Liver (tissue), 9 donors: Measurements from ENCODE around the gene DGCR2. TPM values are rescaled to one million over a fixed set of nuclear protein-coding genes. Genes with fewer than 3 reads are reported as not detected.

ENCODE experiments used
- DNase-seq: peaks from one replicate; pipeline ENCODE4 v3.0.0-alpha.2; 2017; ENCODE audit warnings: low spot score
- H3K27ac ChIP-seq, 2 donors: one replicate each; pipeline ENCODE4 v1.7.0; 2013; ENCODE audit warnings: inconsistent platforms in 2 of 2, low read length in 2 of 2, control low read depth in 1 of 2, low read depth in 1 of 2, mild to moderate bottlenecking in 1 of 2
- H3K27me3 ChIP-seq, 4 donors: one replicate each; pipeline versions ENCODE4 v1.6.1 to v1.7.0; 2013; ENCODE audit warnings: low read length in 3 of 4, inconsistent platforms in 1 of 4, mild to moderate bottlenecking in 1 of 4, moderate library complexity in 1 of 4; ENCODE audit not compliant: control insufficient read depth in 4 of 4, insufficient read depth in 4 of 4
- H3K36me3 ChIP-seq, 4 donors: one replicate each; pipeline versions ENCODE4 v1.6.1 to v1.7.0; 2013; ENCODE audit warnings: low read length in 3 of 4, mild to moderate bottlenecking in 3 of 4, low read depth in 1 of 4, moderate library complexity in 1 of 4; ENCODE audit not compliant: control insufficient read depth in 4 of 4, insufficient read depth in 3 of 4
- H3K4me1 ChIP-seq, 4 donors: one replicate each; pipeline versions ENCODE4 v1.6.1 to v1.7.0; 2013; ENCODE audit warnings: low read length in 3 of 4, mild to moderate bottlenecking in 3 of 4, moderate library complexity in 1 of 4; ENCODE audit not compliant: control insufficient read depth in 4 of 4, insufficient read depth in 4 of 4
- H3K4me3 ChIP-seq, 3 donors: one replicate each; pipeline versions ENCODE4 v1.6.1 to v1.7.0; 2013; ENCODE audit warnings: low read length in 3 of 3, control low read depth in 1 of 3, low read depth in 1 of 3, mild to moderate bottlenecking in 1 of 3
- H3K9ac ChIP-seq, 2 donors: one replicate each; pipeline ENCODE4 v1.7.0; 2013; ENCODE audit warnings: low read length in 2 of 2, mild to moderate bottlenecking in 2 of 2, moderate library complexity in 2 of 2, control low read depth in 1 of 2, low read depth in 1 of 2
- H3K9me3 ChIP-seq, 4 donors: one replicate each; pipeline versions ENCODE4 v1.6.1 to v1.7.0; 2013; ENCODE audit warnings: low read length in 3 of 4; ENCODE audit not compliant: control insufficient read depth in 4 of 4
- CTCF ChIP-seq: fragments of 150-350 bp; IDR thresholded peaks from 2 replicates; pipeline ENCODE4 v1.5.1; 2017; ENCODE audit warnings: improper control_type of control experiment, low read depth, low read length; ENCODE audit not compliant: missing input control
- EGR1 ChIP-seq, 2 donors: IDR thresholded peaks; 2 replicates each; pipeline ENCODE4 v1.6.1; 2016 to 2018; ENCODE audit warnings: antibody characterized with exemption in 2 of 2, low read depth in 2 of 2
- FOXA1 ChIP-seq: IDR thresholded peaks from 2 replicates; pipeline ENCODE4 v1.6.1; 2016; ENCODE audit warnings: antibody characterized with exemption
- FOXA2 ChIP-seq: IDR thresholded peaks from 2 replicates; pipeline ENCODE4 v1.6.1; 2016; ENCODE audit warnings: antibody characterized with exemption
- GABPA ChIP-seq, 2 donors: IDR thresholded peaks in 1 of 2; conservative IDR thresholded peaks in 1 of 2; 2 replicates each; pipeline ENCODE4 v1.6.1; 2016; ENCODE audit warnings: antibody characterized with exemption in 2 of 2, mild to moderate bottlenecking in 1 of 2, moderate library complexity in 1 of 2
- HNF4A ChIP-seq, 2 donors: conservative IDR thresholded peaks; 2 replicates each; pipeline ENCODE4 v1.6.1; 2016; ENCODE audit warnings: antibody characterized with exemption in 2 of 2, mild to moderate bottlenecking in 2 of 2
- HNF4G ChIP-seq: IDR thresholded peaks from 2 replicates; pipeline ENCODE4 v1.6.1; 2016; ENCODE audit warnings: antibody characterized with exemption
- JUND ChIP-seq, 2 donors: IDR thresholded peaks; 2 replicates each; pipeline ENCODE4 v1.6.1; 2016; ENCODE audit warnings: antibody characterized with exemption in 2 of 2
- MAX ChIP-seq: IDR thresholded peaks from 2 replicates; pipeline ENCODE4 v1.6.1; 2016; ENCODE audit warnings: antibody characterized with exemption
- NR2F2 ChIP-seq: IDR thresholded peaks from 2 replicates; pipeline ENCODE4 v1.6.1; 2016; ENCODE audit warnings: antibody characterized with exemption
- RAD21 ChIP-seq, 2 donors: IDR thresholded peaks; 2 replicates each; pipeline ENCODE4 v1.6.1; 2016; ENCODE audit warnings: antibody characterized with exemption in 2 of 2, mild to moderate bottlenecking in 2 of 2
- RXRA ChIP-seq, 2 donors: IDR thresholded peaks; 2 replicates each; pipeline ENCODE4 v1.6.1; 2017 to 2018; ENCODE audit warnings: antibody characterized with exemption in 2 of 2, mild to moderate bottlenecking in 1 of 2
- SP1 ChIP-seq: IDR thresholded peaks from 2 replicates; pipeline ENCODE4 v1.6.1; 2018; ENCODE audit warnings: antibody characterized with exemption, mild to moderate bottlenecking
- TAF1 ChIP-seq: conservative IDR thresholded peaks from 2 replicates; pipeline ENCODE4 v1.6.1; 2016; ENCODE audit warnings: antibody characterized with exemption, mild to moderate bottlenecking
- YY1 ChIP-seq: IDR thresholded peaks from 2 replicates; pipeline ENCODE4 v1.6.1; 2016; ENCODE audit warnings: antibody characterized with exemption, mild to moderate bottlenecking
- ZBTB33 ChIP-seq: IDR thresholded peaks from 2 replicates; pipeline ENCODE4 v1.6.1; 2016; ENCODE audit warnings: antibody characterized with exemption
- WGBS: extraction: QIAGEN DNeasy Blood & Tissue Kit; methylation state at CpG from one replicate; pipeline ENCODE4 v1.1.7; 2013; 5-methylcytosine and 5-hydroxymethylcytosine counted together
- polyA plus RNA-seq, 2 donors: library from polyadenylated mRNA; stranded (reverse) in 1 of 2; unstranded in 1 of 2; fragments of 200-250 nt in 1 of 2; fragments of >200 nt in 1 of 2; fragmentation: Nextera tagmentation in 1 of 2; extraction: Ambion mirVana in 1 of 2; gene quantifications; one replicate each; pipeline versions ENCODE4 v1.2.1 to v1.2.3, GENCODE V29; 2013 to 2015
- total RNA-seq, 2 donors: library from RNA; depleted of rRNA; stranded (reverse); fragments of >200 nt; gene quantifications; one replicate each; pipeline ENCODE4 v1.2.3, GENCODE V29; 2014
- TF ChIP-seq, protein P1 (sequence below): IDR thresholded peaks from 2 replicates; pipeline ENCODE4 v1.6.1; 2016; ENCODE audit warnings: antibody characterized with exemption
- TF ChIP-seq, protein P2 (sequence below): IDR thresholded peaks from 2 replicates; pipeline ENCODE4 v1.6.1; 2016; ENCODE audit warnings: antibody characterized with exemption, mild to moderate bottlenecking
- donor health status: healthy.
- donor health status: healthy.
- donor health status: healthy.
- donor health status: healthy.
- donor health status: healthy.

The DGCR2 gene
- total and polyA plus RNA-seq, 4 donors = 11.2 to 30.0 (median 21.1) TPM

DNA sequence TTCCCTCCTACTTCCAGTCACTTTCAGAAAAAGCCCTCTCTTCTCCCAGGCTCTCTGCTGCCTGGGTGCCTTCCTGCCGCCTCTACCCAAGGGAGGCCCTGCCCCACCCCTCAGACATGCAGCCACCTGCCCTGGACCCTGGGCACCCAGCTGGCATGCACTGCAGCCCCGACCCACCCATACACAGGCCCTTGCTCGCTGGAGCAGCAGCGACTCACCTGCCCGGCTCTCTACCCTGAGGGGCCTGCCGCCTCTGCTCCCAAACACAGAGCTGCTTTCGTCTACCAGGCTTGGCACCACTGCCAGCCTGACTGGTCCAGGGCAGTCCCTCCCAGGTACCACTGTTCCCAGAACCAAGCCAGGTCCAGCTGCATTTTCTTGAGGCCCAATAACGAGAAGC is 7.7 kb upstream of the DGCR2 start:
- DNase-seq = no peak
- H3K27ac ChIP-seq = no peak overlapping the region
- TF ChIP-seq, protein P1, sequence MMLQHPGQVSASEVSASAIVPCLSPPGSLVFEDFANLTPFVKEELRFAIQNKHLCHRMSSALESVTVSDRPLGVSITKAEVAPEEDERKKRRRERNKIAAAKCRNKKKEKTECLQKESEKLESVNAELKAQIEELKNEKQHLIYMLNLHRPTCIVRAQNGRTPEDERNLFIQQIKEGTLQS = no peak
- TF ChIP-seq MAX (no peak), RAD21 (IDR thresholded peaks at IDR 0.05) (no peak), JUND (IDR thresholded peaks at IDR 0.05) (no peak), TAF1 (no peak), RXRA (IDR thresholded peaks at IDR 0.05) (no peak), HNF4G (no peak), GABPA (IDR thresholded peaks at IDR 0.05 in 1 of 2, conservative IDR thresholded peaks at IDR 0.05 in 1 of 2) (no peak), FOXA1 (no peak), HNF4A (conservative IDR thresholded peaks at IDR 0.05) (no peak), FOXA2 (no peak)
- TF ChIP-seq, protein P2, sequence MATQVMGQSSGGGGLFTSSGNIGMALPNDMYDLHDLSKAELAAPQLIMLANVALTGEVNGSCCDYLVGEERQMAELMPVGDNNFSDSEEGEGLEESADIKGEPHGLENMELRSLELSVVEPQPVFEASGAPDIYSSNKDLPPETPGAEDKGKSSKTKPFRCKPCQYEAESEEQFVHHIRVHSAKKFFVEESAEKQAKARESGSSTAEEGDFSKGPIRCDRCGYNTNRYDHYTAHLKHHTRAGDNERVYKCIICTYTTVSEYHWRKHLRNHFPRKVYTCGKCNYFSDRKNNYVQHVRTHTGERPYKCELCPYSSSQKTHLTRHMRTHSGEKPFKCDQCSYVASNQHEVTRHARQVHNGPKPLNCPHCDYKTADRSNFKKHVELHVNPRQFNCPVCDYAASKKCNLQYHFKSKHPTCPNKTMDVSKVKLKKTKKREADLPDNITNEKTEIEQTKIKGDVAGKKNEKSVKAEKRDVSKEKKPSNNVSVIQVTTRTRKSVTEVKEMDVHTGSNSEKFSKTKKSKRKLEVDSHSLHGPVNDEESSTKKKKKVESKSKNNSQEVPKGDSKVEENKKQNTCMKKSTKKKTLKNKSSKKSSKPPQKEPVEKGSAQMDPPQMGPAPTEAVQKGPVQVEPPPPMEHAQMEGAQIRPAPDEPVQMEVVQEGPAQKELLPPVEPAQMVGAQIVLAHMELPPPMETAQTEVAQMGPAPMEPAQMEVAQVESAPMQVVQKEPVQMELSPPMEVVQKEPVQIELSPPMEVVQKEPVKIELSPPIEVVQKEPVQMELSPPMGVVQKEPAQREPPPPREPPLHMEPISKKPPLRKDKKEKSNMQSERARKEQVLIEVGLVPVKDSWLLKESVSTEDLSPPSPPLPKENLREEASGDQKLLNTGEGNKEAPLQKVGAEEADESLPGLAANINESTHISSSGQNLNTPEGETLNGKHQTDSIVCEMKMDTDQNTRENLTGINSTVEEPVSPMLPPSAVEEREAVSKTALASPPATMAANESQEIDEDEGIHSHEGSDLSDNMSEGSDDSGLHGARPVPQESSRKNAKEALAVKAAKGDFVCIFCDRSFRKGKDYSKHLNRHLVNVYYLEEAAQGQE = no peak
- no peak overlapping the region for H3K9ac ChIP-seq
- peaks cover 0 to 21% (median 14%) of the 10 kb centered on the region in 4 donors for H3K36me3 ChIP-seq
- no peak overlapping the region for H3K4me3 ChIP-seq
- H3K27me3 ChIP-seq = no peaks in the 10 kb centered on the region
- no peaks in the 10 kb centered on the region for H3K4me1 ChIP-seq
- no peaks in the 10 kb centered on the region for H3K9me3 ChIP-seq
- WGBS = 88% methylated on average over 8 of the region's 8 CpGs

- Histone ChIP-seq H3K4me3 (no peak overlapping the region), H3K36me3 (peaks cover 0 to 13% (median 7%) of the 10 kb centered on the region in 4 donors), H3K27me3 (no peaks in the 10 kb centered on the region), H3K9me3 (no peaks in the 10 kb centered on the region), H3K27ac (no peak overlapping the region), H3K9ac (no peak overlapping the region), H3K4me1 (no peaks in the 10 kb centered on the region)
- 91% methylated on average over 7 of the region's 7 CpGs for WGBS
- DNase-seq = no peak
- no peak for TF ChIP-seq YY1
- no peak for TF ChIP-seq NR2F2
- no peak for TF ChIP-seq TAF1
- no peak for TF ChIP-seq HNF4G
- TF ChIP-seq, protein P2 = no peak
- no peak for TF ChIP-seq CTCF
- no peak for TF ChIP-seq SP1
- TF ChIP-seq EGR1 (IDR thresholded peaks at IDR 0.05; ENCODE audit: low read depth in 2 of 2) = no peak
- no peak for TF ChIP-seq FOXA1
- no peak for TF ChIP-seq ZBTB33
- TF ChIP-seq GABPA (IDR thresholded peaks at IDR 0.05 in 1 of 2, conservative IDR thresholded peaks at IDR 0.05 in 1 of 2) = no peak
- TF ChIP-seq JUND (IDR thresholded peaks at IDR 0.05) = no peak
- no peak for TF ChIP-seq HNF4A (conservative IDR thresholded peaks at IDR 0.05)
- no peak for TF ChIP-seq RAD21 (IDR thresholded peaks at IDR 0.05)
These were observed 6.9 kb upstream of the DGCR2 start for GRCh38 chr22:19128946-19129727.
